Mononuclear cell (primary cell): ENCODE measurements around the gene JAGN1. TPM values are rescaled to one million over a fixed set of nuclear protein-coding genes. Genes with fewer than 3 reads are reported as not detected.

Experiments
- H3K27me3 ChIP-seq: 2 replicates; pipeline ENCODE4 v1.6.0; 2011; ENCODE audit warnings: low read length, control low read depth; ENCODE audit not compliant: insufficient read depth
- H3K4me1 ChIP-seq: 2 replicates; pipeline ENCODE4 v1.5.1; 2011; ENCODE audit warnings: mild to moderate bottlenecking, low read length, control low read depth; ENCODE audit not compliant: insufficient read depth
- H3K4me3 ChIP-seq: 2 replicates; pipeline ENCODE4 v1.5.1; 2011; ENCODE audit warnings: mild to moderate bottlenecking, low read length, moderate library complexity
- H3K9me3 ChIP-seq: 2 replicates; pipeline ENCODE4 v1.5.1; 2011; ENCODE audit warnings: low read depth, mild to moderate bottlenecking, control low read depth, low read length
- total RNA-seq: library from RNA; depleted of rRNA; stranded (reverse); fragments of >200 nt; gene quantifications from one replicate; pipeline ENCODE4 v1.2.3, GENCODE V29; 2012

JAGN1 gene
- total RNA-seq, 1 donor: 15.0 TPM

DNA sequence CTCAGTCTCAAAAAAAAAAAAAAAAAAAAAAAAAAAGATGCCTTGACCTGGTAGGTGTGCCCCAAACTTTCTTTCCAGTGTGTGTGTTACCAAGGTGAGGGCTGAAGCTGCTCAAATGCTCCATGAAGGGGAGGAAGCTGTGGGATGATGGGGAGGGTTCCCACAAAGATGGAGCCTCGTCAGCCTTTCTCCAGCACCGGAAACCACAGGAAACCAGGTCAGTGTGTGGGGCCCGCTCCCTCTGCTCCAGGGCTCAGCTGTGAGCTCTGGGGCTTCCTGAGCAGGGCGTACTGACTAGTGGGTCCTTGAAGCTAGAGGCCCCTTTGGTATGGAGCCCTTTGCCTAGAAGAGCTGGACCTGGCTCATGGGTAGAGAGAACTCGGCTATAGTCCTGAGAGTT lies 11.6 kb downstream of the JAGN1 start:
- Histone ChIP-seq H3K9me3 (no peaks in the 10 kb centered on the region), H3K4me1 (peaks cover 18% of the 10 kb centered on the region), H3K27me3 (no peaks in the 10 kb centered on the region), H3K4me3 (no peak overlapping the region)

DNA sequence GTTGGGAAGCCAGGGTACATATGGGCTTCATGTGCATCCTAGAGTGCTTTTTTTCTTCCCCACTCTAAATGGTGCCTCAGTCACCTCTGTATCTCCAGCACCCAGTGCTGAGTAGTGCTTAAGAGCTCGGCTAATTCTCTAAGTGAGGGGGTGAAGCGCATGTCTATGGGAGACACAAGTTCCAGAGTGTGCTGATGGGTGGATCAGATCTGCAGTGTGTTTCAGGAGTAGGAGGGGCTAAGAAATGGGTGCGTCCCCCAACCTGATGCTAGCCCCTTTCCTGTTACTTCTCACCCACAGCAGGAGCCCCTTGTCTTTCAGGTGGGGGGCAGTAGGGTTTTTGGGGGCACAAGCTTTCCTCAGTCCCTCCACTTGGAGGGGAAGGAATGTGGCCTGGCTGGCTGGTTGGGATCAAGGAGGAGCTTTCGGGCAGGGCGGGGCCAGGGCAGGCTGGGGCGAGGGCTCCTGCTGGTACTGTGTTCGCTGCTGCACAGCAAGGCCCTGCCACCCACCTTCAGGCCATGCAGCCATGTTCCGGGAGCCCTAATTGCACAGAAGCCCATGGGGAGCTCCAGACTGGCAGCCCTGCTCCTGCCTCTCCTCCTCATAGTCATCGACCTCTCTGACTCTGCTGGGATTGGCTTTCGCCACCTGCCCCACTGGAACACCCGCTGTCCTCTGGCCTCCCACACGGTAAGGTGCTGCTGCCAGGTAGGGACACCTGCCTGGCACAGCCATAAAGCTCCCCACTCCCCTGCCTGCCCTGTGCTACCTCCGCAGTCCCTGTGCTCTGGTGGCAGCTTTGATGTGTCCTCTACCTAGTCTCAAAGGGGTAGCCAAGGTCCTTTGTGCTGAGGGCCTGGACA lies 12.2 kb downstream of the JAGN1 start, which contains the start of gene IL17RE:
TSS of gene IL17RE (plus strand) at position 477 of the 866 bp plus-strand sequence. CDS start at position 562, 85 bp downstream.
- H3K27me3 ChIP-seq: no peaks in the 10 kb centered on the region
- no peaks in the 10 kb centered on the region for H3K9me3 ChIP-seq
- H3K4me1 ChIP-seq: peaks cover 18% of the 10 kb centered on the region
- H3K4me3 ChIP-seq: no peak within 1 kb of the TSS

DNA sequence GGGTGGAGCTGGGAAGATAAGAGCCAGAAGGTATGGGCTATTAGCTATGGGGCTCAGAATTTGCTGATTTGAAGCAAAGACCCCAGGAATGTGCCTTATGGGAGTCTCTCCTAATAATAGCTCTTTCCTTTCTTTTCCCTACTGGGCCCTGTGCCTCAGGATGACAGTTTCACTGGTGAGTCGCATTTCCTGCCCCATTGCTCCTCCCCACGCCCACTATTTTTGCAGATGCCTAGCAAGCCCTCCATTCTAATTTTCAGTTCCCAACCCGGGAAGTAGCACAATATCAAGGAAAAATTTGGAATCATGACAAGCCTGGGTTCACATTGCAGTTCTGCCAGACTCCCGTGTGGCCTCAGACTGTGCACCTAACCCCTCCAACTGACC lies 12.8 kb downstream of the JAGN1 start:
- H3K27me3 ChIP-seq: no peaks in the 10 kb centered on the region
- H3K9me3 ChIP-seq: no peaks in the 10 kb centered on the region
- no peak overlapping the region for H3K4me3 ChIP-seq
- H3K4me1 ChIP-seq: peaks cover 18% of the 10 kb centered on the region

DNA sequence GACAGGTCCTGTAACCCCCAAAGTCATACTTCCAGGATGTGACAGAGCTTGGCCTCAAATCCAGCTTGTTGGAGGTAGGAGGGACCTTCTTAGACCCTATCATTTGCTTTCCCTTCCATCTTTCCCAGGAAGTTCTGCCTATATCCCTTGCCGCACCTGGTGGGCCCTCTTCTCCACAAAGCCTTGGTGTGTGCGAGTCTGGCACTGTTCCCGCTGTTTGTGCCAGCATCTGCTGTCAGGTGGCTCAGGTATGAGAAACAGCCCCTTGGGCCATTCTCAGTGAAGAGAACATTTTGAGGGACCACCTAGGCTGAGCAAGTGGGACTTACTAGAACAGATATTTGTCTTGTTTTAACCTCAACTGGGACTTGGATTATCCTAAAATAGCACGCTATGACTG lies 13.5 kb downstream of the JAGN1 start:
- Histone ChIP-seq H3K9me3 (no peaks in the 10 kb centered on the region), H3K4me3 (no peak overlapping the region), H3K4me1 (peaks cover 18% of the 10 kb centered on the region), H3K27me3 (no peaks in the 10 kb centered on the region)

DNA sequence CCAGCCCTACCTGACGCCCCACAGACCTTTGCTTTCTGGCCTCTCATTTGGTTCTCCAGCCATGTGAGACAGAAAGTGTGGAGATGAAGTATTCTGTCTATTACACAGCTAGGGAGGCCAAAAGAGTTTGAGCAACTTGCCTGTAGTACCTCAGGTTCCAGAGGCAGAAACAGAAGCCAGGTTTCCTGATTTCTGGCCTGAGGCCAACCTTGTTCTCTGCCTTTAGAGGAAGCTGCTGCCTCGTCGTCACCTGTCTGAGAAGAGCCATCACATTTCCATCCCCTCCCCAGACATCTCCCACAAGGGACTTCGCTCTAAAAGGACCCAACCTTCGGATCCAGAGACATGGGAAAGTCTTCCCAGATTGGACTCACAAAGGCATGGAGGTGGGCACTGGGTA lies 16.1 kb downstream of the JAGN1 start:
- no peaks in the 10 kb centered on the region for H3K9me3 ChIP-seq
- H3K27me3 ChIP-seq: no peaks in the 10 kb centered on the region
- peaks cover 18% of the 10 kb centered on the region for H3K4me1 ChIP-seq
- no peak overlapping the region for H3K4me3 ChIP-seq

DNA sequence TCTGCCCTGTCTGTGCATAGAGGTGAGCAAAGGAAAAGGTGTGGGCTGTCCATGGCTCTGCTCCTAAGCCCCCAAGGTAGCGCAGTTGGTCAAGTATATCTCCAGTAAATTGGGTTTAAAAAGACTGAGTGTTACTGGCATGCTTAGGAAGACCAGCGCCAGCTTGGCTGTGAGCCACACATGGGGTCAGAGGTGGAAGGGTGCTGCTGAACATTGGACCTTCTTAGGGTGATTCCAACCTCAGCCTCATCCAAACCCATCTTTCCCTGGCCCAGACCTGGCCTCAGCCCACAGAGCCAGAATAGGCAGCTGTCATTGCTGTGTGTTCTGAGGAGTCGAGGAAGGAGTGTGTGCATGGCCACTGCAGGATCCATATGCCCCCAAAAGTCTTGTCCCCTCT lies 17.9 kb downstream of the JAGN1 start:
- H3K27me3 ChIP-seq: no peaks in the 10 kb centered on the region
- H3K4me3 ChIP-seq: no peak overlapping the region
- H3K9me3 ChIP-seq: no peaks in the 10 kb centered on the region
- H3K4me1 ChIP-seq: peaks cover 12% of the 10 kb centered on the region

DNA sequence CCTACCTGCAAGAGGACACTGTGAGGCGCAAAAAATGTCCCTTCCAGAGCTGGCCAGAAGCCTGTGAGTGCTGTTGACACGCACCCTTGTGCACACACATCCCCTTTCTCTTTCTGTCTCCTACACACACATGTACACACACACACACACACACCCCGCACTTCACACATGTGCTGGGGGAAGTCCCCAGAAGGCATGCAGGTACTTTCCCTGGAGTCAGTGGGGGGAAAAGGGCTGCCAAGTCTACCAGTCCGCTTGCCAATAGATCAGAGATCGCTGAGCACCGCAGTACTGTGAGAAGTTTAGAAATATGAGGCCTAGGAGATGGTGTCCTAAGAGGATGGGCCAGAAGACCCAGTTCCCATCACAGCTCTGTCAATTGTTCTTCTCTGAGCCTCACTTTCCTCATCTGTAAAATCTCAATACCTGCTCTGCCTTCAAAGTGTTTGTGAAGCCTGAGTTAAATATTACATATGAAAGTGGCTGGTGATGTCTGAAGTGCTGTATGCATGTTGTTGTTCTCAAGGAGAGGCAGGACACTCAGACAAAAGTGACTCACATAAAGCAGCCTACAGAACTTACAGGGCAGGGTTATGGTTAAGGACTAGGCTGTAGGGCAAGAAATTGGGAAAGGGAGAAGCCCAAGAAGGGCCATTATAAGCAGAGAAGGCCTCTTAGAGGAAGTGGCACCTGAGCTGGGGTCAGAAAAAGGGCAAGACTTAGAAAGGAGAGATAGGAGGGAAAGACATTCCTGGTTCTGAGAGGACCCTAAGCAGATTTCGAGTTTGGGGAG lies 19.0 kb downstream of the JAGN1 start:
- H3K9me3 ChIP-seq: no peaks in the 10 kb centered on the region
- no peak overlapping the region for H3K4me3 ChIP-seq
- peaks cover 16% of the 10 kb centered on the region for H3K4me1 ChIP-seq
- no peaks in the 10 kb centered on the region for H3K27me3 ChIP-seq

DNA sequence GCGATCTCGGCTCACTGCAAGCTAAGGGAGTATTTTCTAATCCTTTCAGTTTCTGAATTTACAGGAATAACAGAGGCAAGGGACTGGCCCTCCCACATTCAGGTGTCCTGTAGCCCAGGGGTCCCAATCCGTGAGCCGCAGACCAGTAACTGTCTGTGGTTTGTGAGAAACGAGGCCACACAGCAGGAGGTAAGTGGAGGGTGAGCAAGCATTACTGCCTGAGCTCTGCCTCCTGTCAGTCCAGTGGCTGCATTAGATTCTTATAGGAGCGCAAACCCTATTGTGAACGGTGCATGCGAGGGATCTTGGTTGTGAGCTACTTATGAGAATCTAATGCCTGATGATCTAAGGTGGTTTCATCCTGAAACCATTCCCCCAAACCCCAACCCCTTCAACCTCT lies 21.5 kb downstream of the JAGN1 start:
- H3K4me3 ChIP-seq: no peak overlapping the region
- peaks cover 38% of the 10 kb centered on the region for H3K4me1 ChIP-seq
- H3K9me3 ChIP-seq: no peaks in the 10 kb centered on the region
- no peaks in the 10 kb centered on the region for H3K27me3 ChIP-seq

DNA sequence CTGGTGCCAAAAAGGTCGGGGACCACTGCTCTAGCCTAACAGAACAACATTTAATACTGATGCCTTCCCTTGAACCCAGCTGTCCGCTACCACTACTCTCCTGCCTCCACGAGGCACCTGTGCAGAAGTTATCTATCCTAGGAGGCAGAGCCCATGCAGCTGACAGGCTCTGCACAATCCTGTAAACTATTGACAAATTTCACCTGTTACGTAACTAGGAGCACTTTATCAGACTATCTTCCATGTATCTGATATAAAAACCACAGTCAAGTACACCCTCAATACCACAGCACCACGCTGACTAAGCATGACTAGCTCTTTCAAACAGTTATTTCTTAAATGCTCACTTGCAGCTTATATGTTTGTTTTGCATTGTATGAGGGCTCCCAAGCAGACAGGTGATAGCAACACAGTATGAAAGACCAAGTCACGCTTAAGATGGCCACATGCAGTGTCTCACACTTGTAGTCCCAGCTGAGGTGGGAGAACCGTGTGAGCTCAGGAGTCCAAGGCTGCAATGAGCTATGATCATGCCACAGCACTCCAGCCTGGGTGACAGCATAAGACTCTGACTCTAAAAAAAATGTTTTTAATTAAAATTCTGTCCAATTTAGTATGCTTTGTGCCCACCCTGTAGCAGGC lies 22.0 kb downstream of the JAGN1 start:
- Histone ChIP-seq H3K4me1 (peaks cover 40% of the 10 kb centered on the region), H3K27me3 (no peaks in the 10 kb centered on the region), H3K9me3 (no peaks in the 10 kb centered on the region), H3K4me3 (no peak overlapping the region)

DNA sequence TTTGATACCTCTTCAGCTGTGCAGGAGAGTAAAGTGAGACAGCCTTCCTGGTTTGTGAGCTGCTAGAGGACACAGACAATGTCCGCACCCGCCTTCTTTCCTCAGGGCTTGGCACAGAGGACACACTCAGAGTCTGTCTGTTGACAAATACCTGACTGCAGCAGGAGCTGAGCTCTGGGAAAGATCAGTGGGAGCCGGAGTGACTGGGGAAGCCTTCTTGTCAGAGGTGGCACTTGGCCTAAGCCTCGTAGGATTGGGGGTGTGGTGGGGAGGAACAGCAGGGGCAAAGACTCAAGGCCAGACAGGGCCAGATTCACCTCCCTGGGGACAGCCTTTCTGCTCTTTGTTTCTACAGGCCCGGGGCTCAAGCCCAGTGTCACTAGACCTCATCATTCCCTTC lies 23.2 kb downstream of the JAGN1 start:
- H3K9me3 ChIP-seq: no peaks in the 10 kb centered on the region
- peaks cover 40% of the 10 kb centered on the region for H3K4me1 ChIP-seq
- H3K4me3 ChIP-seq: no peak overlapping the region
- no peaks in the 10 kb centered on the region for H3K27me3 ChIP-seq

DNA sequence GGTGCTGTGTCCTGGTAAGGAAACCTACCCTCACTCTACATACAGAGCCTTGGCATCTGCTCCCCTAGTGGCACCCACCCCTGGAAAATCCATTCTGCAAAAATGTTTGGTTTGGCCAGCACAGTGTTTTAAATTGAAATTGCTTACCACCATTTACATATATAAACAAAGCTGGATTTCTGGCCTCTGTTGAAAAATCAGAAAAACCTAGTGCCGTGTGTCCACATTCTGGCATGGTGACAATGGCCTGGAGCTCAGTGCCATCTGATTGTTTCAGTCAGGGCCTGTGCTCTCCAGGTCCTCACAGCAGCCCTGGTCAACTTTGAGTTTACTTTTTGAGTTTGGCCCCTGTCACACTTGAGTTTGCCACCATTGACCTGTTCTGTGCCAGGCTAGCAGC lies 23.6 kb downstream of the JAGN1 start:
- no peak overlapping the region for H3K4me3 ChIP-seq

DNA sequence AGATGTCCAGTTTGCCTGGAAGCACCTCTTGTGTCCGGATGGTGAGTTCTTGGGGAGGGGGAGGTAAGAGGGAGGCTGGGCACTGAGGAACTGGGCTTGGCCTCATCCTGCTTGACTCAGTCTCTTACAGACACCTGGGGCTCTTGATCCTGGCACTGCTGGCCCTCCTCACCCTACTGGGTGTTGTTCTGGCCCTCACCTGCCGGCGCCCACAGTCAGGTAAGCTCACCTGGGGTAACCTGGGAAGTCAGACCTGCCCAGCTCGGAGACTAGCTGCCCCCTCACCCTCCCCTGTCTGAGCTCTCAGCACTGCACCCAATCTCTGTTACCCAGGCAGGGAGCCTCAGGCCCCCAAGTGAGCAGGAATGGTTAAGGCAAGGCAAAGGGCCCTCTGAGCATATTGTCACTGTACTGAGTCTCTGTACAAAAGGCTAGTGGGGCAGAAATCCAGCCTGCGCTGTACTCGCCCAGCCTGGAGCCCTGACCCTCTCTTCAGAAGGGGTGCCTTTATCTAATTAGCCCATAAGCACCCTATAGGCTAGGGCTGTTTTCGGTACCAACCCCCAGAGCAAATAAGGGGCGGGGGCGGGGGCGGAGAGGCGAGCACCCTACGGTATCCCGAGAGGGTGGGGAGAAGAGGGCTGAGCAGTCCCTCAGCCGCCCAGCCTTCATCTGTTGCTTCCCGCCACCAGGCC lies 24.3 kb downstream of the JAGN1 start:
- no peaks in the 10 kb centered on the region for H3K27me3 ChIP-seq
- H3K9me3 ChIP-seq: no peaks in the 10 kb centered on the region
- peaks cover 40% of the 10 kb centered on the region for H3K4me1 ChIP-seq
- peak overlapping the region; percentile 42 for H3K4me3 ChIP-seq

More for the DNA sequence above, 23.6 kb downstream of the JAGN1 start:
- no peaks in the 10 kb centered on the region for H3K27me3 ChIP-seq
- no peaks in the 10 kb centered on the region for H3K9me3 ChIP-seq
- H3K4me1 ChIP-seq: peaks cover 40% of the 10 kb centered on the region

DNA sequence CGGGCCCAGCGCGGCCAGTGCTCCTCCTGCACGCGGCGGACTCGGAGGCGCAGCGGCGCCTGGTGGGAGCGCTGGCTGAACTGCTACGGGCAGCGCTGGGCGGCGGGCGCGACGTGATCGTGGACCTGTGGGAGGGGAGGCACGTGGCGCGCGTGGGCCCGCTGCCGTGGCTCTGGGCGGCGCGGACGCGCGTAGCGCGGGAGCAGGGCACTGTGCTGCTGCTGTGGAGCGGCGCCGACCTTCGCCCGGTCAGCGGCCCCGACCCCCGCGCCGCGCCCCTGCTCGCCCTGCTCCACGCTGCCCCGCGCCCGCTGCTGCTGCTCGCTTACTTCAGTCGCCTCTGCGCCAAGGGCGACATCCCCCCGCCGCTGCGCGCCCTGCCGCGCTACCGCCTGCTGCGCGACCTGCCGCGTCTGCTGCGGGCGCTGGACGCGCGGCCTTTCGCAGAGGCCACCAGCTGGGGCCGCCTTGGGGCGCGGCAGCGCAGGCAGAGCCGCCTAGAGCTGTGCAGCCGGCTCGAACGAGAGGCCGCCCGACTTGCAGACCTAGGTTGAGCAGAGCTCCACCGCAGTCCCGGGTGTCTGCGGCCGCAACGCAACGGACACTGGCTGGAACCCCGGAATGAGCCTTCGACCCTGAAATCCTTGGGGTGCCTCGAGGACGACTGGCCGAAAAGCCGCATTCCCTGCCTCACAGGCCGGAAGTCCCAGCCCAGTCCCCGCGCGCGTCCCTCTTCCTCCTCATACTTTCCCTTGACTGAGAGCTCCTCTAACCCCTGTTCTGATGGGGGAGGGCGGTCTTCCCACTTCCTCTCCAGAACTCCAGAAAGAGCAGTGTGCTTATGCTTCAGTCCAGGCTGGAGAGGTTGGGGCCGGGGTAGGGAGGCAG lies 25.1 kb downstream of the JAGN1 start:
- H3K9me3 ChIP-seq: no peaks in the 10 kb centered on the region
- H3K27me3 ChIP-seq: no peaks in the 10 kb centered on the region
- H3K4me3 ChIP-seq: peak overlapping the region; percentile 42
- peaks cover 40% of the 10 kb centered on the region for H3K4me1 ChIP-seq

DNA sequence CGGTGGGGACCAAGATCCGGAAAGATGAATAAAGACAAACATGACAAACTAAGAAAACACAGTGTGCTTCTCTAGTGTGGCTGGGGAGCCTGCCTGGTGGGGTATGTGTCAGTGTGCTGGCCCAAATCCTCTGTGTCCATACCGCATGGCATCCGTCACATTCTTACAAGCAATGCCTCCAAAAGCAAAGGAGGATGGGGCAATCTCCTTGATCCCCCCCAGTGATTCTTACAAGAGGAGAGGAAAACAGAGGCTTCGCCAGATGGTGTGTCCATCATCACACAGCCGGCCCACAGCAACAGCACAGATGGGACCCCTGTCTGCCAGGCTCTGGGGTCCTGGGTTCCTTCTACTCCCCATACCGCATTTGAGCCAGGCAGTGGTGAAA lies 25.9 kb downstream of the JAGN1 start:
- H3K9me3 ChIP-seq: no peaks in the 10 kb centered on the region
- H3K4me1 ChIP-seq: peaks cover 40% of the 10 kb centered on the region
- no peaks in the 10 kb centered on the region for H3K27me3 ChIP-seq
- no peak overlapping the region for H3K4me3 ChIP-seq
